ENCODE results near the gene PTPRN2. TPM values are rescaled to one million over a fixed set of nuclear protein-coding genes. Genes with fewer than 3 reads are reported as not detected.

PTPRN2 gene
- total and polyA plus RNA-seq, 2 experiments from 2014 or later = 0.28 TPM; not detected in 1

GRCh38 chr7:157975401-157976372 is 611.9 kb downstream of the PTPRN2 start:
- no peaks in the 10 kb centered on the region for H3K9me3 ChIP-seq (ENCODE audit: low read depth)
- H3K36me3 ChIP-seq = no peaks in the 10 kb centered on the region
- DNase-seq (ENCODE audit: low read depth in 1 of 2, low spot score in 1 of 2) = no peak
- no peaks in the 10 kb centered on the region for H3K27me3 ChIP-seq
- no peak for TF ChIP-seq CTCF (IDR thresholded peaks at IDR 0.05; ENCODE audit: low read depth, low read length)
- no peak overlapping the region for H3K27ac ChIP-seq
- H3K4me3 ChIP-seq = no peak overlapping the region
- H3K4me1 ChIP-seq (ENCODE audit: low read depth) = no peaks in the 10 kb centered on the region

- DNase-seq (ENCODE audit: low read depth in 1 of 2, low spot score in 1 of 2) = no peak
- Histone ChIP-seq H3K4me3 (no peak overlapping the region), H3K36me3 (no peaks in the 10 kb centered on the region), H3K27me3 (no peaks in the 10 kb centered on the region), H3K27ac (no peak overlapping the region), H3K4me1 (ENCODE audit: low read depth) (no peaks in the 10 kb centered on the region), H3K9me3 (ENCODE audit: low read depth) (no peaks in the 10 kb centered on the region)
- no peak for TF ChIP-seq CTCF (IDR thresholded peaks at IDR 0.05; ENCODE audit: low read depth, low read length)
Measured at GRCh38 chr7:157974678-157975230, 612.9 kb downstream of the PTPRN2 start.

GRCh38 chr7:157973971-157974677 is 613.5 kb downstream of the PTPRN2 start:
- no peak for TF ChIP-seq CTCF (IDR thresholded peaks at IDR 0.05; ENCODE audit: low read depth, low read length)
- Histone ChIP-seq H3K27me3 (no peaks in the 10 kb centered on the region), H3K4me1 (ENCODE audit: low read depth) (no peaks in the 10 kb centered on the region), H3K4me3 (no peak overlapping the region), H3K36me3 (no peaks in the 10 kb centered on the region), H3K9me3 (ENCODE audit: low read depth) (no peaks in the 10 kb centered on the region), H3K27ac (no peak overlapping the region)
- no peak for DNase-seq (ENCODE audit: low read depth in 1 of 2, low spot score in 1 of 2)

- no peaks in the 10 kb centered on the region for H3K27me3 ChIP-seq
- H3K4me3 ChIP-seq = no peak overlapping the region
- no peaks in the 10 kb centered on the region for H3K36me3 ChIP-seq
- no peak for TF ChIP-seq CTCF (IDR thresholded peaks at IDR 0.05; ENCODE audit: low read depth, low read length)
- no peak overlapping the region for H3K27ac ChIP-seq
- H3K9me3 ChIP-seq (ENCODE audit: low read depth) = no peaks in the 10 kb centered on the region
- no peak for DNase-seq (ENCODE audit: low read depth in 1 of 2, low spot score in 1 of 2)
- H3K4me1 ChIP-seq (ENCODE audit: low read depth) = no peaks in the 10 kb centered on the region
Measured at GRCh38 chr7:157972914-157973313, 614.7 kb downstream of the PTPRN2 start.

GRCh38 chr7:157971501-157971900 is 616.1 kb downstream of the PTPRN2 start:
- TF ChIP-seq CTCF (IDR thresholded peaks at IDR 0.05; ENCODE audit: low read depth, low read length) = no peak
- no peaks in the 10 kb centered on the region for H3K9me3 ChIP-seq (ENCODE audit: low read depth)

More at GRCh38 chr7:157971501-157971900, 616.1 kb downstream of the PTPRN2 start:
- Histone ChIP-seq H3K36me3 (no peaks in the 10 kb centered on the region), H3K4me3 (no peak overlapping the region), H3K4me1 (ENCODE audit: low read depth) (no peaks in the 10 kb centered on the region), H3K27ac (no peak overlapping the region), H3K27me3 (no peaks in the 10 kb centered on the region)
- DNase-seq (ENCODE audit: low read depth in 1 of 2, low spot score in 1 of 2) = no peak

Measured in cardiac muscle cell (in vitro differentiated cells and primary cell).